NCI-H2227 (cell line): ENCODE data around the gene CHMP3.
A peak's percentile ranks its signal among the peaks of the same experiment; 100 is the strongest.
"Not testable (repeated sequence)": the region's sequence is repeated elsewhere in the genome, so short reads cannot be mapped to it uniquely, and the experiment has no call there.

Source experiments
- DNase-seq: peaks from one replicate; lab custom pipeline; 2025; ENCODE audit not compliant: unreplicated experiment; lab: John Stamatoyannopoulos, UW

Gene CHMP3

DNA sequence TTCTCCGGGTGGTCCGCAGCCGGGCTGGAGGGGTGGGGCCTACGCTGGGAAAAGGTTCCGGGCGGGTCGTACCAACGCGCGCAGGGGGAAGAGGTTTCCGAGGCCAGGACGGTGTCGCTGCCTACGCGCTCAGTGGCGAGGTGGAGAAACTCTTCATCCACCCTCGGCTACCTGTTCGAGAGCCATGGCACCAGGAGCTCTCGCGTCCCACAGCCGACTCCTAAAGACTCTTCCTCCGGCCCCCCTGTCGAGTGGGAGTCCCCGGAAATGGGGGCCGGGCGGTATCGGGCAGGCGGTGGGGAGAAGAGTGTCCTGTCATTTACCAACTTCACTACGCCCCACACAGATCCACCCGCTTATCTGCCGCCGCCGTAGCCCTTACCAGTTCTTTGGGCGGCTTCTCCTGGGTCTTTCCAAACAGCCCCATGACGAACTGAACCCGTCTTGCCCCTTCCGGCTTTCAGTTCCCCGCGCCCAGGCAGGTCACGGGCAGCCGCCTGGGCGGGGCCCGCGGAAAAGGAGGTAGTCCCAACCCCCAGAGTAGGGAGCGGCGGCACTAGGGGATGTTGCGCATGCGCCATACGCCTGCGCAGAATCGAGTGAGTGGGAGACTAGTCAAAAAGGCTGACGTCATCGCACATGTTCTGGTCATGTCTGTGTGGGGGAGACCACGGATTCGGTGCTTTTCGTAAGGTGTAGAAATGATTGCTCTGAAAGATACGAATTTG is at the start of gene CHMP3:
Gene CHMP3, minus strand, starts transcription at position 522 of the 728 bp plus-strand sequence. Its CDS starts 95 bp downstream, at position 427.
- peak; percentile 99 for DNase-seq

DNA sequence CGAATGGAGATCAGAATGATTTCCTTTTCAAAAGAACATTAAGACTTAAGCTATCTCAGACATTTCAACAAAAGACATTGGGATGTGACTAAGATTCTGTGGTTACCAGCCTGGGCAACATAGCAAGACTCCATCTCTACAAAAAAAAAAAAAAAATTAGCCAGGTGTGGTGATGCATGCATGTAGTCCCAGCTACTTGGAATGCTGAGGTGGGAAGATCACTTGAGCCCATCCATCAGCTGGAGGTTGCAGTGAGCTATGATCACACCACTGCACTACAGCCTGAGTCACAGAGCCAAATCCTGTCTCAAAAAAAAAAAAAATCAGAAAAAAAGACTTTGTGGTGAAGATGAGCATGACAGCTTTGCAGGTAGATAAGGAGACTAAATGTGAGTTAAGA is 47.6 kb upstream of the CHMP3 start:
- no peak for DNase-seq

DNA sequence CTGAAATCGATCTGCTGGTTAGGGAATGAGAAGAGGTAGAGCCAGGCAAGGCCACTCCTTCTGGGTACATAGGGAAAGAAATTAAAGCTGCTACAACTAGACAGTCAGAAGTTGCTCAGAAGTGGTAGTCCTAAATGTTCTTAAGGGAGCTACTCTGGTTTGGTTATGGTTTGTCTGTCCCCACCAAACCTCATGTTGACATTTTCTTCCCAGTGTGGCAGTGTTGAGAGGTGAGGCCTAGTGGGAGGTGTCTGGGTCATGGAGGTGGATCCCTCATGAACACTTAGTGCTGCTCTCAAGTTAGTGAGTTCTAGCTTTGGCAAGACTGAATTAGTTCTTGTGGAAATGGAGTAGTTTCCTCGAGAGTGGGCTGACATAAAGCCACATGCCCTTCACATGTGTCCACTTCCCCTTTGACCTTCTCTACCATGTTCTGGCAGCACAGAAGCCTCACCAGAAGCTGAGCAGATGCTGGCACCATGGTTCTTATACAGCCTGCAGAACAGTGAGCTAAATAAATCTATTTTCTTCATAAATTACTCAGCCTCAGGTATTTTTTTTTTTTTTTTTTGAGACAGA is 45.7 kb upstream of the CHMP3 start:
- no peak for DNase-seq

DNA sequence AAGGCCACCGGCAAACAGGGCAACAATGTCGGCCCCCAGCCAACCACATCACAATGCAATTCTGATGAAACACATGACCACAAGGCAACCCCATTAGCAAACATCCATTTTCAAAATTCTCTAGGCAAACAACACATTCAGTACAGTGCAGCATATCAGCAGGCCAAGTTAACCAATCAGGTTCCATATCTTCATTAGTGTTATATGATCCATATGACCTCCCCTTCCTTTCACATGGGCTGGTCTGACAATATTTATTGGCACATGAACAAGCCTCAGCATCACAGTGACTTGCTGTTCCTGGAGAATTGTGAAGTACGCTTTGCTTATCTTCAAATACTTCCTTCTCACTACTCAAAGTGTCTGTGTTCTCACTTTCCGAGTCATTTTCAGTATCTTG is 40.7 kb upstream of the CHMP3 start:
- no peak for DNase-seq

DNA sequence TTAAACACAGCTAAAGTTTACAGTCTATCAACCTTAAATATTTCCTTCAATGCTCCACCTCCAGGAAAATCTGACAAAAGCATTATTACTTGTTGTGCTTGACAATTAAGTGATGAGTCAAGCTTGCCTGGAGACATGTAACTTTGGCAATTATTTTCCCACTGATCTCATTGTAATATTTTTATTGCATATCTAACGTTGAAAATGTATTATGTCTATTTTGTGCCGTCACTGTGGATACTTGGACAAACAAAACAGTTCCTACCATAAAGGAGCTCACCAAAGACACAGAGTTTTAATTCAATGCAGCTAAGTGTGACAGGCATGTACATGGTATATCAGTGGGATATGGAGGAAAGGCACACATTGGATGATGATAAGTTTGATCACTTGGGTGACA is 35.7 kb upstream of the CHMP3 start:
- DNase-seq: no peak

DNA sequence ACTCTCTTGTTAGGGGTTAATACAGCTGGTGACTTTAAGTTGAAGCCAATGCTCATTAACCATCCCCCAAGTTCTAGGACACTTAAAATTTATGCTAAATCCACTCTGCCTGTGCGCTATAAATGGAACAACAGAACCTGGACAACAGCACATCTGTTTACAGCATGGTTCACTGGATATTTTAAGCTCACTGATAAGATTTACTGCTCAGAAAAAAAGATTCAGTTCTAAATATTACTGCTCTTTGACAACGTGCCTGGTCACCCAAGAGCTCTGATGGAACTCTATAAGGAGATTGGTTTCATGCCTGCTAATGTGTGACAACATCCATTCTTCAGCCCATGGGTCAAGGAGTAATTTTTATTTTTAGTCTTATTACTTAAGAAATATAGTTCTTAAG is 32.9 kb upstream of the CHMP3 start:
- DNase-seq: no peak

DNA sequence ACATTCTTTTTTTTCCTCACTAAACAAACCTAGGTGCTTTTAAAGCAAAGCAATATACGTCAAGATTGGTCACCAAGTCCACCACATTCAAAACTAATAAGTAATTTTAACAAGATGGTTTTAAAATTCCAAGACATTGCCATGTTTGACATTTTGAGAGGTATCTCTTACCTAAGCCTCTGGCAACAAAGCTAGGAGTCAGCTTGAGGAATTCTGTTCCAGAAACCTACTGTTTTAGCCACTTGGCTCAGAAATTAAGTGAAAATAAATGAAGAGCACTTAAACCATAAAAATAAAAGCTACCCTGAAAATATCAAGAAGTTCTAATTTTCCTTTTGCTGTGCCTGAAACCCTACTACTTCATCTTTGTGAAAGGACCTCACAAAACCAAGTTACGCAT is 30.0 kb upstream of the CHMP3 start:
- no peak for DNase-seq

DNA sequence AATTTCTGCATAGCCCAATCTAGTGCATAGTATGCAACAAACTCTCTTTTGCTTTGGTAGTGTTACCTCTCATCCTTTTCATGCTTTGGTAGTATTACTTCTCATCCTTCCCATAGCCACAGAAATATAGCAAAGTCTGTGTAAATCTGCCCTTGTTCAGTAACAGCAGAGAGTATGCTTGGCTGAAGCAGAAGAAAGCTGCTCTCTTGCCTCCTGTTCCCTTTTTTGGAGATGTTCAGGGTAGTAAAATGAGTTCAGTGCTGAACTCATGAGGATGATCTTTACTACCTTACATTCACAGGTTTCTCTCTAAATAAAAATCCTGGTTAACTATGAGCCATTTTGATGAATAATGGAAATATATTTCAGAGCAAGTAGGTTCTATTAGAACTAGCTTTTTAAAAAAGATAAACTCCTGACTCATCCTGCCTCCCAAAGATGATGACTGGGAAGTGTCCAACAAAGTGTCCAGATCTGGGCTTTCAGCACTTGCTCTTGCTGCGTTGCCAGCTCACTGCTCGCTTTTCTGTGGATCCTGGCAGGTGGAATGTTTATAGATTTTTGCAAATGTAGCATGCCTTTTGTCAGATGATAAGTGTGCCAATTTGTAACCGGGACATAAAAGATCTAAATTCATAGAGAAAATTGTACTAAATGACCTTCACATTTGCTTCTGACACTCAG is 29.4 kb upstream of the CHMP3 start:
- no peak for DNase-seq

DNA sequence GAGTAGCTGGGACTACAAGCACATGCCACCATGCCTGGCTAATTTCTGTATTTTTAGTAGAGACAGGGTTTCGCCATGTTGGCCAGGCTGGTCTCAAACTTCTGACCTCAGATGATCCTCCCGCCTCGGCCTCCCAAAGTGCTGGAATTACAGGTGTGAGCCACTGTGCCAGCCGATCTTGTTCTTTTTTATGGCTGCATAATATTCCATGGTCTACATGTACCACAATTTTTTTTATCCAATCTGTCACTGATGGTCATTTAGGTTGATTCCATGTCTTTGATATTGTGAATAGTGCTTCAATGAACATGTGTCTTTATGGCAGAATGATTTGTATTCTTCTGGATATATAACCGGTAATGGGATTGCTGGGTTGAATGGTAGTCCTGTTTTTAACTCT is 26.5 kb upstream of the CHMP3 start:
- not testable (repeated sequence) for DNase-seq

DNA sequence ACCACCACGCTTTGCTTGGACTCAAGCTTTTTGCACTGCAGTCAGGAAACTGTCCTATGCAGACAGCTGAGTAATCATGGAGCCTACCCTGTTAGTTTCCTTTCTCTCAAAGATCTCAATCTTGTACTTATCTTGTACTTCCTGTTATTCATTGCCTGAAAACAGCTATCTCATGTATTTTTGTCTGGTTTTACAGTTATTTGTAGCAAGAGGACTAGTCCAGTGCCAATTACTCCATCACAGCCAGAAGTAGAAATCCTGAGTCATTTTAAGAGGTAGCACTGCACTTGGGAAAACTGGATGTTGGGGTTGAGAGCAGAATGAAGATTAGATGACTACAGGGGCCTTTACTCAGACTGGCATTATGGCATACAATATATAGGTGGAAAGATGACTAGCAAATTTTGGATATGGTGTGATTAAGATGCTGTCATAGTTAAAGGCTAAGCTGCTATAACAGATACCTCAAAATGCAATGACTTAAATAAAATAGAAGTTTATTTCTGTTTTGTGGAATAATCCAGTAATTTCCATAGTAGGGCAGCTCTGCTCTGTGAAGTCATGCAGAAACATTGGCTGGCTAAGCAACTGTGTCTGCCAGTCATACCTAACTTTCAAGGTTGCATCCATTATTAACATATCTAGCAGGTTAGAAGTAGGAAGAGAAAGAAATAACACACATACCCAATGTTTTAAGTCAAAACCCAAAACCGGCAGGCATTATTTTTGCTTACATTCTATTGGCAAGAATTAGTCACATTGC is 21.1 kb upstream of the CHMP3 start:
- no peak for DNase-seq

DNA sequence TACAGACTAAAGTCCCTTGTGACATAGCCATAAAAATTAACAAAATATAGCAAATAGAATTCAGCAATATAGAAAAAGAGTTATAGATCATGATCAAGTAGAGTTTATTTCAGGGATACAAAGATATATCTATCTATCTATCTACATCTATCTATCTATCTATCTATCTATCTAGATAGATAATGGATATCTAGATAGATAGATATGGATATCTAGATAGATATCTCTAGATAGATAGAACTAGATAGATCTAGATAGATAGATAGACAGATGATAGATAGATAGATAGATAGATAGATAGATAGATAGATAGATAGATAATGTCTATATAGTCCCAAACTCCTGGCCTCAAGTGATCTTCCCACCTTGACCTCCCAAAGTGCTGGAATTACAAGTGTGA is 17.3 kb upstream of the CHMP3 start:
- DNase-seq: no peak

DNA sequence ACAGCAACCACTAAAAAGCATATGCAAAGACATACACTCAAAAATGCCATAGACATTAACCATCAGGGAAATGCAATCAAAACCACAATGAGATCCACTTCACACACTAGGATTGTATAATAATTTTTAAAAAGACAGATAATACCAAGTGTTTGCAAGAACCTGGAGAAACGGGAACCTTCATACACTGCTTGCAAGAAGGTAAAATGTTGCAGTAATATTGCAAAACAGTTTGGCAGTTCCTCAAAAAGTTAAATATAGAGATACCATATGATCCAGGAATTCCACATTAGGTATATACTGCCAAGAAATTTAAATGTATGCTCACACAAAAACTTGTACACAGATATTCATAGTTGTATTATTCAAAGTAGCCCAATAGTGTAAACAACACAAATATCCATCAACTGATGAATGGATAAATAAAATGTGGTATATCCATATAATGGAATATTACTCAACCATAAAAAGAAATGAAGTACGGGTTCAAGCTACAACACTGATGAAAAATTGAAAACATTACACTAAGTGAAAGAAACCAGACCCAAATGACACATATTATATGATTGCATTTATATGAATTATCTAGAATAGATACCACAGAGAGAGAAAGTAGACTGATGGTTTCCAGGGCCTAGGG is 14.7 kb upstream of the CHMP3 start:
- no peak for DNase-seq

DNA sequence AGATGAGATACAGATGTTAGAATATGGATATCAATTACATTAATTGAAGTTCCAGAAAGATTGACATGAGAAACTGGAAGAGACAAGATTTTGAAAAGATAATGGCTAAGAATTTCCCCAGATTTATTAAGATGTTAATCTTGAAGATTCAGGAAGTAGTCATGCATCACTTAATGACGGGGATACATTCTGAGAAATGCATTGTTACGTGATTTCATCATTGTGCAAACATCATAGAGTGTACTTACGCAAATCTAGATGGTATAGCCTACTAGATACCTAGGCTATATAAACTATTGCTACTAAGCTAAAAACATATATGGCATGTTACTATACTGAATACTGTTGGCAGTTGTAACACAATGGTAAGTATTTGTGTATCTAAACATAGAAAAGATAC is 6.8 kb upstream of the CHMP3 start:
- DNase-seq: no peak

DNA sequence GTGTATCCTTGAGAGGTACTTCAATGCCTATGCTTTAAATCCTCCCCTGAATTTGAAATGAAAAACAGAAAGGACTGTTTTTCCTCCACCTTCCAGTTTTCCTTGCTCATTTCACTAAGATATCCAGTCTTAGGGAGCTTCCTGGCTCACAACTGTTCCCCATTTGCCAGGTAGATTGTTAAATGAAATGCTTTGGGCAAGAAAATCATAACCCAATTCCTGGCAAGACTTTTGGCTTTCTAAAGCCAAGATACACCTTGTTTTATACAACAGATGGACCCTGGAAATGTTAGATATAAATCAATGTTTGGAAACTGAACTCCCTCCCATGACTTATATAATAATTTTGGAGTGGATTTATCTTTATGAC is 3.6 kb upstream of the CHMP3 start:
- DNase-seq: no peak

DNA sequence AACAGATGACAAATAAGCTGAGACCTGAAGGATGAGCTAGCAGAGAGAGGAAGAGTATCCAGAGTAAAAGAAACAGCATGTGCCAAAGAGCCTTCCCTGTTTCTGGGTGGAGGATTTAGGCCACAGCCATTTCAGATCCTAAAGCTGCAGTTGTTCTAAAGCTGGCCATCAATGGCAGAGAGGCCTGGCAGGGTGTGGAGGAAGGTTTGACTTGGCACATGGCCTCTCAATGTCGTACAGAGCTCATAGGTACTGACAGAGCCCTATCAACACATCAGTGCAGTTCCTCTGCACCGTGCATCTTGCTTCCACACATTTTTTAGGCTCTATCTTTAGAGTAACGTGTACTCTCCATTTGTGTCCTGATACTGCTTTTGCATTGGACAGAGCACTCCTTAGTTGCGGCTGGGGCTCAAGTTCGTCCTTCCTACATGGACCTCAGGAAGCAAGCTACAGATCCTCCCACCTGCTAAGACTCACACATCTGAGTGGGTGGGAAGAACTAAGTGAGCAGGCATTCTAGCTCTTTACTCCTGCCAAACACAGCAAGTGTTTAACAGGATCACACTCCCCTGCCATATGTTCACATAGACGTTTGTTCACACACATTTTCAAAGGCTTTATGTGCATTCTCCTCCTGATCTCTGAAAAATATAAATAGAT is 3.0 kb upstream of the CHMP3 start:
- no peak for DNase-seq

DNA sequence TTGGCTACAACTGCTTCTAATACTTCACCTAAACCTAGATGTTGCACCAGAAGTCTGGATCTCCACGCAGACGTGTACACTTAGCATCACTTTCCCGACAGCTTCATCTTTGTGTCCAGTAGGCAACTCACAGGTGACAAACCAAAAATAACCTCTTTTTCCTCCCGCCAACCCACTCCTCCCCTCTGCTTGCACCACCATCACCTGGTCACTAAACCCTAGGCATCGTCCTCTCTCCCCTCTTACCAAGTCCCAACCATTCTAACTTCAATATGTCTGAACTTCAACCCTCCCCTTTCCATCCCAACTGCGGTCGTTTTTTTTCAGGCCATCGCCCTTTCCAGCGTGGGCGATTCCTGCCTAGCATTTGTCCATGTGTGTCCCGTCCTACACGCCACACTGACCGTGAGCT is 413 bp upstream of the CHMP3 start:
- DNase-seq: no peak

DNA sequence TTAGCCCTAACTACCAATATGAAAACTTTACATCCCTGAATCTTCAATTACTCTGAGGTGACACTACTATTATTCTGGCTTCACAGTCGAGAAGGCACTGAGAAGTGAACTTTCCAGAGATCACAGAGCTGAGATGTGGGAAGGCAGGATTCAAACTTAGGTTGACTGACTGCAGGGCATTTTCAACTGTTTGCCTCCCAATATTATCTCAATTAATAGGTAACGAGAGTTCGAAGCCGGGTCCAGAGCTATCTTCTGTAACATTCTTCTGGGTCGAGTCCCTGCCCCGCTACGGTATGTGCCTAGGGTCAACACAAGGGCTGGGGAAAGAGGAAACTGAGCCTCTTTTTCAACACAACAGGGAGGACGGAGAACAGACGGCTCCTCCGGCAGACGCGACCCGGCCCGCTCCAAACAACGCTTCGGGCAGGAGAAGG is 740 bp downstream of the CHMP3 start:
- DNase-seq: no peak

DNA sequence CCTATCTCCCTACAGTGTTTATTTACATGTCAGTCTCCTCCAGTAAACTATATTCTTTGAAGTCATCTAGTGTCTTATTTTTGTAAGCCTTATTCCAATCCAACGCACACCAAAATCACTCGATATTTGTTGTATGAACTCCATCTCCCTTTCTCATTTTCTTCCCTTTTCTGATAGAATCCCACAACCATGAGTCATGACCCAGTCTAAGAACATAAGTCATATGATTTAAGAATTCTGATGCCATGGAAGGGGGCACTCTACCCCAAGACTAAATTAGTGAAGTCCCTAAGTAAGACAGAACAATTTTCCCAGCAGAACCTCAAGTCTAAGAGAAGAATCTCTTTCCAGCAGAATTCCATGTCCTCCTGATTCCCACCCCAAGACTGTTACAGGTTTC is 5.4 kb downstream of the CHMP3 start:
- no peak for DNase-seq

DNA sequence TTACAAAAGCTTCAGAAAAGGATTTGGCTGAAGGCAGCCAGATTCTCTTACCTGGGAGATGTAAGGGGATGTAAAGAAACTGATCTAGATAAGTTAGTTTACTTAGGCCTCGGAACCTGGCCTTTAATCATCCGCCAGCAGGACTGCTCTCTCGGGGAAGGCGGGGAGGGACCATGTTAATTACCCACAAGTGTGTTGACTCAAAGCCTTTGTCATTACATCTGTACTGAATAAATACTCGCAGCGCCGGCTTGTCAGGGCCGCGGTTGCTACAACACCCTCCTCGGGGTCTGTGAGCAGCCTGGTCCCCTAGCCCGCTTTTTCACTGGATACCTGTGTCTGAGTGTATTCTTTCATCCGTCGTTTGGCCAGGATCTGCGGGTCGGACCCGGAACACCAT is 6.7 kb downstream of the CHMP3 start:
- no peak for DNase-seq

DNA sequence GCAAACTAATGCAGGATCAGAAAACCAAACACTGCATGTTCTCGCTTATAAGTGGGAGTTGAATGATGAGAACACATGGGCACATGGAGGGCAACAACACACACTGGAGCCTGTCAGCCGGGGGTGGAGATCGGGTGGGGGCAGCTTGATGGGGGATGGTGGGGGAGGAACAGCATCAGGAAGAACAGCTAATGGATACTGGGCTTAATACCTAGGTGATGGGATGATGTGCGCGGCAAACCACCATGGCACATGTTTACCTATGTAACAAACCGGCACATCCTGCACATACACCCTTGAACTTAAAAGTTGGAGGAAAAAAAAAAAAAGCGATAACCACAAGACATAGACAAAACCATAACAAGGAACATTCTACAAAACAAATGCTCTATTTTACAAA is 10.4 kb downstream of the CHMP3 start:
- DNase-seq: no peak
